Hippocampal formation (tissue), 2 donors: ENCODE results near the gene LRP1.

Experiments used
- DNase-seq, 2 donors: peaks; one replicate each; lab custom pipeline; 2025; lab: John Stamatoyannopoulos, UW

The LRP1 gene

GRCh38 chr12:57127726-57128518 is at the start of gene LRP1:
Gene LRP1, plus strand, starts transcription at chr12:57128483. Its CDS starts 482 bp downstream, at chr12:57128965.
- DNase-seq = peak; percentile 67 to 68

GRCh38 chr12:57078519-57079404 is 49.5 kb upstream of the LRP1 start, which contains the start of gene NEMP1:
Gene NEMP1, minus strand, starts transcription at chr12:57078791. Its CDS starts 46 bp downstream, at chr12:57078745.
- peak; percentile 98 to 100 for DNase-seq

- no peak for DNase-seq
Observed at GRCh38 chr12:57079821-57080220, 48.5 kb upstream of the LRP1 start.

- no peak for DNase-seq
Observed at GRCh38 chr12:57080855-57081254, 47.4 kb upstream of the LRP1 start.

GRCh38 chr12:57085999-57086492 is 42.2 kb upstream of the LRP1 start:
- no peak for DNase-seq

GRCh38 chr12:57086493-57087009 is 41.7 kb upstream of the LRP1 start:
- DNase-seq = peak; percentile 26 to 63

GRCh38 chr12:57087010-57087690 is 41.1 kb upstream of the LRP1 start:
- peak; percentile 46 to 59 for DNase-seq

GRCh38 chr12:57087691-57088353 is 40.5 kb upstream of the LRP1 start:
- no peak for DNase-seq

- DNase-seq = peak; percentile 90 to 91
Observed at GRCh38 chr12:57088354-57089270, 39.7 kb upstream of the LRP1 start, which contains the start of gene NAB2. Gene NAB2, plus strand, starts transcription at chr12:57089114. Its CDS starts 158 bp downstream, at chr12:57089272.

- peak in 1 of 2 donors; percentile 41 for DNase-seq
Observed at GRCh38 chr12:57089271-57090245, 38.7 kb upstream of the LRP1 start.

- DNase-seq = no peak
Observed at GRCh38 chr12:57090490-57090889, 37.8 kb upstream of the LRP1 start.

GRCh38 chr12:57090924-57091637 is 37.2 kb upstream of the LRP1 start:
- peak; percentile 55 to 56 for DNase-seq

- no peak for DNase-seq
Observed at GRCh38 chr12:57091638-57092528, 36.4 kb upstream of the LRP1 start.

GRCh38 chr12:57092529-57092862 is 35.8 kb upstream of the LRP1 start:
- DNase-seq = no peak

GRCh38 chr12:57092876-57093414 is 35.3 kb upstream of the LRP1 start:
- DNase-seq = no peak

- no peak for DNase-seq
Observed at GRCh38 chr12:57093415-57094207, 34.7 kb upstream of the LRP1 start.
